NCI-H2081 (cell line): ENCODE data around the gene SCN5A.

Source experiments
- DNase-seq, 2 experiments: peaks; one replicate each; lab custom pipeline; 2025; lab: John Stamatoyannopoulos, UW

SCN5A gene

GRCh38 chr3:38623539-38623938 lies 25.9 kb downstream of the SCN5A start:
- DNase-seq = no peak

- no peak for DNase-seq
These were observed 27.2 kb downstream of the SCN5A start for GRCh38 chr3:38622336-38622735.

- no peak for DNase-seq
These were observed 29.3 kb downstream of the SCN5A start for GRCh38 chr3:38620236-38620635.

GRCh38 chr3:38618343-38618742 lies 31.1 kb downstream of the SCN5A start:
- no peak for DNase-seq

GRCh38 chr3:38617586-38617985 lies 31.9 kb downstream of the SCN5A start:
- no peak for DNase-seq

- DNase-seq = no peak
These were observed 32.4 kb downstream of the SCN5A start for GRCh38 chr3:38617137-38617536.

- no peak for DNase-seq
These were observed 32.8 kb downstream of the SCN5A start for GRCh38 chr3:38616658-38617057.

- DNase-seq = no peak
These were observed 33.4 kb downstream of the SCN5A start for GRCh38 chr3:38616111-38616510.

GRCh38 chr3:38614651-38615352 lies 34.7 kb downstream of the SCN5A start:
- DNase-seq = no peak

GRCh38 chr3:38614091-38614490 lies 35.4 kb downstream of the SCN5A start:
- no peak for DNase-seq

GRCh38 chr3:38613426-38613825 lies 36.1 kb downstream of the SCN5A start:
- DNase-seq = no peak

- no peak for DNase-seq
These were observed 37.6 kb downstream of the SCN5A start for GRCh38 chr3:38611866-38612265.

- DNase-seq = no peak
These were observed 38.6 kb downstream of the SCN5A start for GRCh38 chr3:38610934-38611333.

- no peak for DNase-seq
These were observed 39.1 kb downstream of the SCN5A start for GRCh38 chr3:38610436-38610835.

- no peak for DNase-seq
These were observed 39.9 kb downstream of the SCN5A start for GRCh38 chr3:38609386-38610111.

- DNase-seq = no peak
These were observed 40.5 kb downstream of the SCN5A start for GRCh38 chr3:38608961-38609360.

- DNase-seq = no peak
These were observed 41.3 kb downstream of the SCN5A start for GRCh38 chr3:38608086-38608775.

- no peak for DNase-seq
These were observed 42.9 kb downstream of the SCN5A start for GRCh38 chr3:38606561-38606960.

- no peak for DNase-seq
These were observed 43.5 kb downstream of the SCN5A start for GRCh38 chr3:38605981-38606380.

- DNase-seq = no peak
These were observed 45.2 kb downstream of the SCN5A start for GRCh38 chr3:38604246-38604645.

- no peak for DNase-seq
These were observed 45.8 kb downstream of the SCN5A start for GRCh38 chr3:38603731-38604131.

GRCh38 chr3:38602576-38603250 lies 46.8 kb downstream of the SCN5A start:
- DNase-seq = no peak
